Fibroblast of skin of scalp (primary cell): Measurements from ENCODE around the gene BSPRY.
"Not testable (repeated sequence)": the region's sequence is repeated elsewhere in the genome, so short reads cannot be mapped to it uniquely, and the experiment has no call there.

Experiments used
- DNase-seq: peaks from one replicate; pipeline ENCODE4 v3.0.0-alpha.2; 2013

BSPRY gene

GRCh38 chr9:113341712-113342410 lies 7.5 kb upstream of the BSPRY start:
- no peak for DNase-seq

- peak; percentile 67 for DNase-seq
These were observed 5.6 kb upstream of the BSPRY start for GRCh38 chr9:113343732-113344231.

GRCh38 chr9:113345190-113345589 lies 4.2 kb upstream of the BSPRY start:
- no peak for DNase-seq

GRCh38 chr9:113345671-113346070 lies 3.7 kb upstream of the BSPRY start:
- no peak for DNase-seq

- no peak for DNase-seq
These were observed 904 bp upstream of the BSPRY start for GRCh38 chr9:113348437-113348836.

GRCh38 chr9:113349066-113349444 lies 286 bp upstream of the BSPRY start:
- no peak for DNase-seq

- DNase-seq = no peak
These were observed 843 bp downstream of the BSPRY start for GRCh38 chr9:113350107-113350661.

GRCh38 chr9:113350937-113351336 lies 1.6 kb downstream of the BSPRY start:
- no peak for DNase-seq

- no peak for DNase-seq
These were observed 2.7 kb downstream of the BSPRY start for GRCh38 chr9:113352006-113352405.

GRCh38 chr9:113352411-113352810 lies 3.1 kb downstream of the BSPRY start:
- no peak for DNase-seq

- DNase-seq = no peak
These were observed 5.8 kb downstream of the BSPRY start for GRCh38 chr9:113355040-113355596.

- no peak for DNase-seq
These were observed 7.4 kb downstream of the BSPRY start for GRCh38 chr9:113356686-113357292.

GRCh38 chr9:113359385-113359784 lies 10.0 kb downstream of the BSPRY start:
- DNase-seq = no peak

GRCh38 chr9:113360242-113360842 lies 11.0 kb downstream of the BSPRY start:
- no peak for DNase-seq

GRCh38 chr9:113361304-113362018 lies 12.1 kb downstream of the BSPRY start:
- DNase-seq = peak; percentile 21

- no peak for DNase-seq
These were observed 14.0 kb downstream of the BSPRY start for GRCh38 chr9:113363336-113363735.

- no peak for DNase-seq
These were observed 15.6 kb downstream of the BSPRY start for GRCh38 chr9:113364951-113365350.

- not testable (repeated sequence) for DNase-seq
These were observed 16.3 kb downstream of the BSPRY start for GRCh38 chr9:113365652-113366051.

- no peak for DNase-seq
These were observed 19.1 kb downstream of the BSPRY start for GRCh38 chr9:113368348-113368981.

GRCh38 chr9:113368982-113369854 lies 19.9 kb downstream of the BSPRY start:
- no peak for DNase-seq

- no peak for DNase-seq
These were observed 20.5 kb downstream of the BSPRY start for GRCh38 chr9:113369855-113370140.
